AG04450 (cell line): ENCODE results near the gene DNM3. TPM values are rescaled to one million over a fixed set of nuclear protein-coding genes. Genes with fewer than 3 reads are reported as not detected.

Source experiments
- CTCF ChIA-PET: fragments of 300-600, 350-600 bp; formaldehyde crosslinking; extraction: SDS; loops from one replicate; lab custom pipeline; 2022; ENCODE audit warnings: antibody characterized with exemption, inconsistent platforms; lab: Charles Lee
- POLR2A ChIA-PET: fragments of 350-600 bp; formaldehyde crosslinking; extraction: SDS; loops from one replicate; lab custom pipeline; 2021; ENCODE audit warnings: antibody characterized with exemption, inconsistent platforms; lab: Yijun Ruan, JAX
- DNase-seq: peaks from one replicate; pipeline ENCODE4 v3.0.0-alpha.2; 2011; ENCODE audit warnings: low read depth, low spot score
- H3K27ac ChIP-seq: one replicate; pipeline ENCODE4 v1.5.1; 2012; ENCODE audit warnings: low read depth, low read length, control low read depth
- H3K27me3 ChIP-seq: one replicate; pipeline ENCODE4 v1.6.0; 2012; ENCODE audit warnings: low read length; ENCODE audit not compliant: control insufficient read depth, insufficient read depth
- H3K4me3 ChIP-seq: 2 replicates; pipeline ENCODE4 v1.5.1; 2011; ENCODE audit warnings: mild to moderate bottlenecking, low read depth, low read length, control low read depth
- H3K9me3 ChIP-seq: 2 replicates; pipeline ENCODE4 v1.5.1; 2012; ENCODE audit warnings: low read length; ENCODE audit not compliant: control insufficient read depth, insufficient read depth
- CTCF ChIP-seq: IDR thresholded peaks from 2 replicates; pipeline ENCODE4 v1.5.1; 2011; ENCODE audit warnings: low read depth, low read length, control low read depth, inconsistent platforms
- polyA plus RNA-seq: library from polyadenylated mRNA; depleted of rRNA; stranded (reverse); fragments of >200 nt; gene quantifications from 2 replicates; pipeline ENCODE4 v1.2.3, GENCODE V29; 2011

DNM3 gene
- polyA plus RNA-seq, 1 experiment, result 0.37 TPM

GRCh38 chr1:172447641-172448040, 606.3 kb downstream of the DNM3 start:
- no peak for TF ChIP-seq CTCF

GRCh38 chr1:172448995-172449584, 607.8 kb downstream of the DNM3 start:
- no peak overlapping the region for H3K4me3 ChIP-seq
- peaks cover 2% of the 10 kb centered on the region for H3K27me3 ChIP-seq
- no peak for DNase-seq
- TF ChIP-seq CTCF, result no peak
- no peak overlapping the region for H3K27ac ChIP-seq
- ChIA-PET CTCF (interaction anchor here (0.7 to 5.0 kb wide), 5 partner anchors 9 to 683 kb away, joined by 3 to 66 read pairs (median 6); no protein-coding TSS in a partner anchor), POLR2A (no interaction called here)
- H3K9me3 ChIP-seq, result no peaks in the 10 kb centered on the region

More at GRCh38 chr1:172447641-172448040, 606.3 kb downstream of the DNM3 start:
- POLR2A ChIA-PET, result no interaction called here
- peaks cover 2% of the 10 kb centered on the region for H3K27me3 ChIP-seq
- no peak overlapping the region for H3K27ac ChIP-seq
- CTCF ChIA-PET, result interaction anchor here (4.4 to 5.0 kb wide), 2 partner anchors 272 to 445 kb away, joined by 26 to 66 read pairs; no protein-coding TSS in a partner anchor
- peaks cover 3% of the 10 kb centered on the region; the same call in 1 of the 2 replicates for H3K9me3 ChIP-seq
- no peak for DNase-seq
- no peak overlapping the region for H3K4me3 ChIP-seq

- ChIA-PET CTCF (interaction anchor here (0.6 to 5.0 kb wide), 14 partner anchors 9 to 683 kb away, joined by 3 to 66 read pairs (median 4); no protein-coding TSS in a partner anchor), POLR2A (no interaction called here)
- peak; percentile 4 for DNase-seq
- peaks cover 4% of the 10 kb centered on the region for H3K27me3 ChIP-seq
- H3K4me3 ChIP-seq, result no peak overlapping the region
- H3K9me3 ChIP-seq, result no peaks in the 10 kb centered on the region
- H3K27ac ChIP-seq, result no peak overlapping the region
- TF ChIP-seq CTCF, result peak; percentile 92
Measured at GRCh38 chr1:172449585-172450523, 608.6 kb downstream of the DNM3 start.

GRCh38 chr1:172450524-172450885, 609.2 kb downstream of the DNM3 start:
- Histone ChIP-seq H3K27me3 (peaks cover 8% of the 10 kb centered on the region), H3K27ac (no peak overlapping the region), H3K9me3 (no peaks in the 10 kb centered on the region), H3K4me3 (no peak overlapping the region)
- DNase-seq, result no peak
- ChIA-PET POLR2A (interaction anchor here (1.0 kb wide), 1 partner anchor 82 kb away, joined by 3 read pairs; no protein-coding TSS in a partner anchor), CTCF (interaction anchor here (0.5 to 5.0 kb wide), 13 partner anchors 9 to 648 kb away, joined by 3 to 66 read pairs (median 4); no protein-coding TSS in a partner anchor)
- TF ChIP-seq CTCF, result no peak
